Parathyroid adenoma (tissue), 2 donors: ENCODE measurements around the gene YIPF7.

Experiments used
- H2AFZ ChIP-seq: fragments of 300-600 bp; sonication (generic); one replicate; pipeline ENCODE4 v1.7.0; 2017; ENCODE audit warnings: antibody characterized with exemption, mild to moderate bottlenecking
- H3K27ac ChIP-seq: fragments of 300-600 bp; sonication (generic); one replicate; pipeline ENCODE4 v1.7.0; 2017
- H3K27me3 ChIP-seq: fragments of 300-600 bp; sonication (generic); one replicate; pipeline ENCODE4 v1.7.0; 2017; ENCODE audit warnings: low read length; ENCODE audit not compliant: control insufficient read depth, insufficient read depth
- H3K36me3 ChIP-seq: fragments of 300-600 bp; sonication (generic); one replicate; pipeline ENCODE4 v1.7.0; 2017; ENCODE audit warnings: low read length; ENCODE audit not compliant: control insufficient read depth, insufficient read depth
- H3K4me1 ChIP-seq: fragments of 300-600 bp; sonication (generic); one replicate; pipeline ENCODE4 v1.7.0; 2017; ENCODE audit warnings: control low read depth
- H3K4me2 ChIP-seq: fragments of 300-600 bp; sonication (generic); one replicate; pipeline ENCODE4 v1.7.0; 2017; ENCODE audit warnings: low read length
- H3K4me3 ChIP-seq: fragments of 300-600 bp; sonication (generic); one replicate; pipeline ENCODE4 v1.7.0; 2017; ENCODE audit warnings: low read depth, low read length
- H3K79me2 ChIP-seq: fragments of 300-600 bp; sonication (generic); one replicate; pipeline ENCODE4 v1.7.0; 2017; ENCODE audit warnings: control low read depth
- H3K9ac ChIP-seq: fragments of 300-600 bp; sonication (generic); one replicate; pipeline ENCODE4 v1.7.0; 2017; ENCODE audit warnings: mild to moderate bottlenecking
- H3K9me3 ChIP-seq: fragments of 300-600 bp; sonication (generic); one replicate; pipeline ENCODE4 v1.7.0; 2017; ENCODE audit warnings: low read length; ENCODE audit not compliant: control insufficient read depth
- TF ChIP-seq, protein P1 (sequence below): fragments of 300-600 bp; sonication (generic); IDR thresholded peaks from one replicate; pipeline ENCODE4 v1.7.0; 2017; ENCODE audit warnings: antibody characterized with exemption, mild to moderate bottlenecking
- donor health status: primary hyperparathyroidism.

YIPF7 gene

GRCh38 chr4:44670506-44671199 lies 19.2 kb upstream of the YIPF7 start:
- H3K79me2 ChIP-seq = no peaks in the 10 kb centered on the region
- H3K9ac ChIP-seq = no peak overlapping the region
- no peaks in the 10 kb centered on the region for H3K4me1 ChIP-seq
- no peak overlapping the region for H3K4me2 ChIP-seq
- H2AFZ ChIP-seq = no peak overlapping the region
- H3K27ac ChIP-seq = no peak overlapping the region
- no peaks in the 10 kb centered on the region for H3K36me3 ChIP-seq
- H3K9me3 ChIP-seq = no peaks in the 10 kb centered on the region
- no peak overlapping the region for H3K4me3 ChIP-seq
- no peaks in the 10 kb centered on the region for H3K27me3 ChIP-seq
- TF ChIP-seq, protein P1, sequence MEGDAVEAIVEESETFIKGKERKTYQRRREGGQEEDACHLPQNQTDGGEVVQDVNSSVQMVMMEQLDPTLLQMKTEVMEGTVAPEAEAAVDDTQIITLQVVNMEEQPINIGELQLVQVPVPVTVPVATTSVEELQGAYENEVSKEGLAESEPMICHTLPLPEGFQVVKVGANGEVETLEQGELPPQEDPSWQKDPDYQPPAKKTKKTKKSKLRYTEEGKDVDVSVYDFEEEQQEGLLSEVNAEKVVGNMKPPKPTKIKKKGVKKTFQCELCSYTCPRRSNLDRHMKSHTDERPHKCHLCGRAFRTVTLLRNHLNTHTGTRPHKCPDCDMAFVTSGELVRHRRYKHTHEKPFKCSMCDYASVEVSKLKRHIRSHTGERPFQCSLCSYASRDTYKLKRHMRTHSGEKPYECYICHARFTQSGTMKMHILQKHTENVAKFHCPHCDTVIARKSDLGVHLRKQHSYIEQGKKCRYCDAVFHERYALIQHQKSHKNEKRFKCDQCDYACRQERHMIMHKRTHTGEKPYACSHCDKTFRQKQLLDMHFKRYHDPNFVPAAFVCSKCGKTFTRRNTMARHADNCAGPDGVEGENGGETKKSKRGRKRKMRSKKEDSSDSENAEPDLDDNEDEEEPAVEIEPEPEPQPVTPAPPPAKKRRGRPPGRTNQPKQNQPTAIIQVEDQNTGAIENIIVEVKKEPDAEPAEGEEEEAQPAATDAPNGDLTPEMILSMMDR = no peak

GRCh38 chr4:44668526-44668925 lies 17.1 kb upstream of the YIPF7 start:
- Histone ChIP-seq H2AFZ (no peak overlapping the region), H3K27ac (no peak overlapping the region), H3K9me3 (no peaks in the 10 kb centered on the region), H3K9ac (no peak overlapping the region), H3K4me1 (no peaks in the 10 kb centered on the region), H3K36me3 (no peaks in the 10 kb centered on the region), H3K79me2 (no peaks in the 10 kb centered on the region), H3K27me3 (no peaks in the 10 kb centered on the region), H3K4me2 (no peak overlapping the region), H3K4me3 (no peak overlapping the region)
- TF ChIP-seq, protein P1 = no peak

DNA sequence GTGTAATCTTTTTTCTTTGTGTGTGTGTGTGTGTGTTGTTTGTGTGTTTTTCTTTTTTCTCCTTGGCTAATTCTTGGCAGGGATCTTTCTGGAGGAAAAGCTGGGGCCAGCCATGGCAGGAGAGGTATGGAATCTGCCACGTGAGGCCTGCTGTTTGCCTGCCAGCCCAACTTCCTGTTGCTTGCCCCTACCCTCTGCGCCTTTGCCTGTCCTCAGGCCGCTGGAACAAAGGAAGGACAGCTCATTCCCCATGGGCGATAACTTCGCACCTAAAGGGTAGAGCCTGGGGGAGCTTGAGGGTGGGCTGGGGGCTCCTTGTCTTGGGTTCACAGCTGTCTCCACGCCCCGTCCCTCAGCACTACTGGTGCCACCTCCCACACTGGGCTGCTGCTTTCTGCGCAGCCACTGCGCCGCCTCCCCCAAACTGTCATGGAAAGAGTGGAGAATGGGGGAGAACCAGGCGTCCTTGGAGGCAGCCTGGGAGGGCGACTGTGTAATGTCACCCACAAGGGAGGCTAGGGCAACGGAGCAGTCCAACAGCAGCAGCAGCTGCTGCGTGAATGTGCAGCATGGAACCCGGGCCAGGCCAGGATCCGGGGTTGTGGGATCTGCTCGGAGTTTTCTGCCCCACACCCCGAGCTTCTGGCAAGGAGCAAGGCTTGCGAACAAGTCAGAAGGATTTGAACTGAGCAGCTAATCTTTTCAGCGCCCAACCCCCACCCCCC lies 12.3 kb upstream of the YIPF7 start:
- Histone ChIP-seq H3K9me3 (no peaks in the 10 kb centered on the region), H3K4me3 (no peak overlapping the region), H3K36me3 (no peaks in the 10 kb centered on the region), H3K27ac (no peak overlapping the region), H2AFZ (no peak overlapping the region), H3K27me3 (no peaks in the 10 kb centered on the region), H3K4me2 (no peak overlapping the region), H3K79me2 (no peaks in the 10 kb centered on the region), H3K4me1 (no peaks in the 10 kb centered on the region), H3K9ac (no peak overlapping the region)
- TF ChIP-seq, protein P1 = no peak

GRCh38 chr4:44662623-44663005 lies 11.2 kb upstream of the YIPF7 start:
- H3K27me3 ChIP-seq = no peaks in the 10 kb centered on the region
- no peak overlapping the region for H3K9ac ChIP-seq
- TF ChIP-seq, protein P1 = no peak
- no peaks in the 10 kb centered on the region for H3K4me1 ChIP-seq
- H3K79me2 ChIP-seq = no peaks in the 10 kb centered on the region
- H3K9me3 ChIP-seq = no peaks in the 10 kb centered on the region
- no peak overlapping the region for H3K27ac ChIP-seq
- no peaks in the 10 kb centered on the region for H3K36me3 ChIP-seq
- no peak overlapping the region for H3K4me3 ChIP-seq
- no peak overlapping the region for H2AFZ ChIP-seq
- no peak overlapping the region for H3K4me2 ChIP-seq
